NCI-H82 treated with DMSO at 0.1 percent for 48 hours (cell line): Measurements from ENCODE around the gene GOLT1B.

ENCODE experiments used
- DNase-seq: peaks from one replicate; lab custom pipeline; 2025; ENCODE audit not compliant: unreplicated experiment; lab: John Stamatoyannopoulos, UW

The GOLT1B gene

GRCh38 chr12:21562859-21563258 is 61.3 kb downstream of the GOLT1B start:
- DNase-seq = no peak

- no peak for DNase-seq
Measured at GRCh38 chr12:21566223-21566906, 64.8 kb downstream of the GOLT1B start.

GRCh38 chr12:21566907-21567394 is 65.4 kb downstream of the GOLT1B start:
- DNase-seq = no peak
